ENCODE data around the gene LHX3.

DNA sequence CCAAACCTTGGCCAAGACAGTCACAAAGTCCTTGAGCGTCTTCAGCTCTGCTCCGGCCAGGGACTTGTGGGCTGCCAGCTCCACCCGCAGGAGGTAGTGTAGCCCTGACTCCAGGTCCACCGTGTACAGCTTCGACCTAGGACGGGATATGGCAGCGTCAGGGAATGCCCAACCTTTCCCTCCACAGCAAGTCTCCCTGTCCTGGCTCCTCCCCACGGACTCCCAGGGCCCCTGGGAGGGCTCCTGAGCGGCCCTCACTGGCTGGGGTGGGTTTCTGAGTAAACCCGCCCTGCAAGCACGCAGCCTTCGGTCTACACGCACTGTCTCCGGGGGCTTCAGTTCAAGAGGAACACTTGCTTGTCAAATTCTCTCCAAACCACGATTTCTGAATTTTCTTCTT is 13.7 kb upstream of the LHX3 start:
- TF ChIP-seq CTCF (IDR thresholded peaks at IDR 0.05), result peak; percentile 38
- TF ChIP-seq EZH2 (IDR thresholded peaks at IDR 0.05), result no peak
- no peak for TF ChIP-seq EZH2phosphoT487 (IDR thresholded peaks at IDR 0.05)
